ENCODE results near the gene NOL12.
A peak's percentile ranks its signal among the peaks of the same experiment; 100 is the strongest.
"Not testable (repeated sequence)": the region's sequence is repeated elsewhere in the genome, so short reads cannot be mapped to it uniquely, and the experiment has no call there.

Gene NOL12

GRCh38 chr22:37686002-37686982 is at the start of gene NOL12:
NOL12 (plus strand) TSS chr22:37686343; CDS start chr22:37686393, 50 bp downstream.
- DNase-seq (ENCODE audit: low spot score): peak; percentile 93

- DNase-seq (ENCODE audit: low spot score): no peak
These were observed 49.2 kb upstream of the NOL12 start for GRCh38 chr22:37636949-37637273.

- no peak for DNase-seq (ENCODE audit: low spot score)
These were observed 47.6 kb upstream of the NOL12 start for GRCh38 chr22:37638391-37639069.

- DNase-seq (ENCODE audit: low spot score): no peak
These were observed 46.9 kb upstream of the NOL12 start, which contains the start of gene SH3BP1 for GRCh38 chr22:37639070-37639760. SH3BP1 (plus strand) TSS chr22:37639669; CDS start chr22:37639788, 119 bp downstream.

GRCh38 chr22:37639771-37640590 is 46.2 kb upstream of the NOL12 start:
- no peak for DNase-seq (ENCODE audit: low spot score)

GRCh38 chr22:37640591-37641560 is 45.3 kb upstream of the NOL12 start:
- DNase-seq (ENCODE audit: low spot score): no peak

GRCh38 chr22:37641561-37641949 is 44.6 kb upstream of the NOL12 start:
- DNase-seq (ENCODE audit: low spot score): no peak

- DNase-seq (ENCODE audit: low spot score): peak; percentile 82
These were observed 42.8 kb upstream of the NOL12 start for GRCh38 chr22:37643225-37643847.

- DNase-seq (ENCODE audit: low spot score): no peak
These were observed 38.8 kb upstream of the NOL12 start for GRCh38 chr22:37647317-37647716.

- DNase-seq (ENCODE audit: low spot score): no peak
These were observed 38.2 kb upstream of the NOL12 start for GRCh38 chr22:37647928-37648327.

- no peak for DNase-seq (ENCODE audit: low spot score)
These were observed 35.5 kb upstream of the NOL12 start for GRCh38 chr22:37650463-37651136.

GRCh38 chr22:37654563-37655251 is 31.4 kb upstream of the NOL12 start:
- no peak for DNase-seq (ENCODE audit: low spot score)

- no peak for DNase-seq (ENCODE audit: low spot score)
These were observed 30.9 kb upstream of the NOL12 start for GRCh38 chr22:37655252-37655563.

- not testable (repeated sequence) for DNase-seq (ENCODE audit: low spot score)
These were observed 29.6 kb upstream of the NOL12 start for GRCh38 chr22:37656583-37656982.

GRCh38 chr22:37657590-37658132 is 28.5 kb upstream of the NOL12 start:
- DNase-seq (ENCODE audit: low spot score): no peak

- peak; percentile 100 for DNase-seq (ENCODE audit: low spot score)
These were observed 27.7 kb upstream of the NOL12 start, which contains the start of gene PDXP for GRCh38 chr22:37658133-37659065. PDXP (plus strand) TSS chr22:37658723; CDS start chr22:37658783, 60 bp downstream.
